ENCODE data around the gene MAT2A. TPM values are rescaled to one million over a fixed set of nuclear protein-coding genes. Genes with fewer than 3 reads are reported as not detected.

Gene MAT2A
- total and polyA plus RNA-seq, 9 of the 15 experiments (the other 6 are each of a cell fraction or from before 2014, with no cell fraction given), result 130 to 1,027 (median 240) TPM

DNA sequence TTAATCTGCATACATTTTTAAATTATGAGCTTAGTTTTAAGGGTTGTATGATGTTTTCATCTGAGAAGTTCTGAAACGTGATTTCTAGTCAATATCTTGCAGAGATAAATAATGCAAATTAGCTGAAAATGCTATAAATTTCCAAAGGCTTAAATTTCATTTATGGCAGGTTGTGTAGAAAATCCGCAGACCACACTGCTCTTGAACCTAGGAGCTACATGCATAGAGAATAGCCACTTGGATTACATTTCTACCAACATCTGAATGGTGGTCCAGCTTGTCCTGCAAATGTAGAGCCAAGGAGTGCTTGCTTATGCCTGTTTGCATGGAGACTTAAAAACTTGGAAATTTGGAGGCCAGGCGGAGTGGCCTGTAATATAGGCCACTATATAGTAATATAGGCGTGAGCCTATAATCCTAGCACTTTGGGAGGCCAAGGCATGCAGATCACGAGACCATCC, 6.8 kb downstream of the MAT2A start:
- POLR2A ChIA-PET, result interaction anchor here (0.6 to 24.3 kb wide), 20 partner anchors 10 to 443 kb away, joined by 3 to 1576 read pairs (median 4); partner anchors contain the start of genes C2orf68, CAPG, GGCX and SH2D6
- H3K79me2 ChIP-seq (ENCODE audit: control insufficient read depth, insufficient read depth, low read length), result peaks cover 26% of the 10 kb centered on the region
- peak; percentile 64 for ATAC-seq
- H3K4me1 ChIP-seq (replicated peaks in 1 of 2; ENCODE audit: control insufficient read depth in 2 of 2, insufficient read depth in 2 of 2, low read length in 2 of 2), result peaks cover 0 to 22% of the 10 kb centered on the region in 2 experiments; a peak in 3 of 5 replicates
- no TSS peak for BruUV-seq (replicated peaks)
- in situ Hi-C loops (cut with MboI), result no loop called here
- H3K4me3 ChIP-seq, result no peak overlapping the region
- CTCF ChIA-PET (ENCODE audit: low intra/inter-chr PET ratio), result interaction anchor here (0.6 kb wide), 1 partner anchor 29 kb away, joined by 3 read pairs; no protein-coding TSS in a partner anchor
- H3K9me3 ChIP-seq (replicated peaks; ENCODE audit: control insufficient read depth, insufficient read depth, low read depth, low read length), result no peaks in the 10 kb centered on the region
- no peak overlapping the region; the same call in 2 of the 3 replicates for H3K27ac ChIP-seq (ENCODE audit: extremely low read depth, low read depth, low read length)
- no peak for FAIRE-seq
- H3K36me3 ChIP-seq (ENCODE audit: control insufficient read depth, insufficient read depth, low read length), result peaks cover 72% of the 10 kb centered on the region
- peak in 2 of 4 experiments; percentile 30 to 61 for DNase-seq (ENCODE audit: extremely low read depth in 1 of 4, low spot score in 3 of 4)
- no peak overlapping the region for H3K9ac ChIP-seq (ENCODE audit: insufficient read depth in 1 of 2, low read depth in 2 of 2, low read length in 2 of 2)
- intact Hi-C loops (cut with micrococcal nuclease), result loop anchor here (1.0 kb wide), 1 partner anchor 126 kb away; no protein-coding TSS in a partner anchor
- no peak overlapping the region for H2AFZ ChIP-seq (ENCODE audit: low read depth, low read length)
- no peaks in the 10 kb centered on the region for H3K27me3 ChIP-seq (ENCODE audit: control insufficient read depth in 2 of 2, insufficient read depth in 2 of 2, low read length in 2 of 2)
- H3K9me1 ChIP-seq (ENCODE audit: control insufficient read depth, insufficient read depth, low read length), result peaks cover 3% of the 10 kb centered on the region
- H4K20me1 ChIP-seq (replicated peaks; ENCODE audit: control insufficient read depth, insufficient read depth, low read length), result peaks cover 29% of the 10 kb centered on the region
- no peak overlapping the region for H3K4me2 ChIP-seq (ENCODE audit: insufficient read depth, low read length)
- WGBS (ENCODE audit: insufficient coverage, low coverage, missing lambda C conversion rate), result 55% methylated on average over 5 of the region's 5 CpGs
- TF ChIP-seq BCOR (IDR thresholded peaks at IDR 0.05), result no peak
- TF ChIP-seq, protein P1, sequence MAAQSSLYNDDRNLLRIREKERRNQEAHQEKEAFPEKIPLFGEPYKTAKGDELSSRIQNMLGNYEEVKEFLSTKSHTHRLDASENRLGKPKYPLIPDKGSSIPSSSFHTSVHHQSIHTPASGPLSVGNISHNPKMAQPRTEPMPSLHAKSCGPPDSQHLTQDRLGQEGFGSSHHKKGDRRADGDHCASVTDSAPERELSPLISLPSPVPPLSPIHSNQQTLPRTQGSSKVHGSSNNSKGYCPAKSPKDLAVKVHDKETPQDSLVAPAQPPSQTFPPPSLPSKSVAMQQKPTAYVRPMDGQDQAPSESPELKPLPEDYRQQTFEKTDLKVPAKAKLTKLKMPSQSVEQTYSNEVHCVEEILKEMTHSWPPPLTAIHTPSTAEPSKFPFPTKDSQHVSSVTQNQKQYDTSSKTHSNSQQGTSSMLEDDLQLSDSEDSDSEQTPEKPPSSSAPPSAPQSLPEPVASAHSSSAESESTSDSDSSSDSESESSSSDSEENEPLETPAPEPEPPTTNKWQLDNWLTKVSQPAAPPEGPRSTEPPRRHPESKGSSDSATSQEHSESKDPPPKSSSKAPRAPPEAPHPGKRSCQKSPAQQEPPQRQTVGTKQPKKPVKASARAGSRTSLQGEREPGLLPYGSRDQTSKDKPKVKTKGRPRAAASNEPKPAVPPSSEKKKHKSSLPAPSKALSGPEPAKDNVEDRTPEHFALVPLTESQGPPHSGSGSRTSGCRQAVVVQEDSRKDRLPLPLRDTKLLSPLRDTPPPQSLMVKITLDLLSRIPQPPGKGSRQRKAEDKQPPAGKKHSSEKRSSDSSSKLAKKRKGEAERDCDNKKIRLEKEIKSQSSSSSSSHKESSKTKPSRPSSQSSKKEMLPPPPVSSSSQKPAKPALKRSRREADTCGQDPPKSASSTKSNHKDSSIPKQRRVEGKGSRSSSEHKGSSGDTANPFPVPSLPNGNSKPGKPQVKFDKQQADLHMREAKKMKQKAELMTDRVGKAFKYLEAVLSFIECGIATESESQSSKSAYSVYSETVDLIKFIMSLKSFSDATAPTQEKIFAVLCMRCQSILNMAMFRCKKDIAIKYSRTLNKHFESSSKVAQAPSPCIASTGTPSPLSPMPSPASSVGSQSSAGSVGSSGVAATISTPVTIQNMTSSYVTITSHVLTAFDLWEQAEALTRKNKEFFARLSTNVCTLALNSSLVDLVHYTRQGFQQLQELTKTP (IDR thresholded peaks at IDR 0.05; ENCODE audit: low read depth in 1 of 2, partially characterized antibody in 2 of 2), result peak in 1 of 2 experiments; percentile 21
- TF ChIP-seq, protein P2, sequence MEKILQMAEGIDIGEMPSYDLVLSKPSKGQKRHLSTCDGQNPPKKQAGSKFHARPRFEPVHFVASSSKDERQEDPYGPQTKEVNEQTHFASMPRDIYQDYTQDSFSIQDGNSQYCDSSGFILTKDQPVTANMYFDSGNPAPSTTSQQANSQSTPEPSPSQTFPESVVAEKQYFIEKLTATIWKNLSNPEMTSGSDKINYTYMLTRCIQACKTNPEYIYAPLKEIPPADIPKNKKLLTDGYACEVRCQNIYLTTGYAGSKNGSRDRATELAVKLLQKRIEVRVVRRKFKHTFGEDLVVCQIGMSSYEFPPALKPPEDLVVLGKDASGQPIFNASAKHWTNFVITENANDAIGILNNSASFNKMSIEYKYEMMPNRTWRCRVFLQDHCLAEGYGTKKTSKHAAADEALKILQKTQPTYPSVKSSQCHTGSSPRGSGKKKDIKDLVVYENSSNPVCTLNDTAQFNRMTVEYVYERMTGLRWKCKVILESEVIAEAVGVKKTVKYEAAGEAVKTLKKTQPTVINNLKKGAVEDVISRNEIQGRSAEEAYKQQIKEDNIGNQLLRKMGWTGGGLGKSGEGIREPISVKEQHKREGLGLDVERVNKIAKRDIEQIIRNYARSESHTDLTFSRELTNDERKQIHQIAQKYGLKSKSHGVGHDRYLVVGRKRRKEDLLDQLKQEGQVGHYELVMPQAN (IDR thresholded peaks at IDR 0.05; ENCODE audit: borderline replicate concordance), result peak; percentile 13; the same call in 1 of the 2 replicates
- TF ChIP-seq ATF6 (CRISPR knock-in tag; IDR thresholded peaks at IDR 0.05), result no peak
- no peak for TF ChIP-seq SAFB (IDR thresholded peaks at IDR 0.05; ENCODE audit: borderline replicate concordance, low read depth, low read length)
- TF ChIP-seq ZNF121 (CRISPR knock-in tag; conservative IDR thresholded peaks at IDR 0.05), result no peak
- no peak for TF ChIP-seq FOSL1 (tag; conservative IDR thresholded peaks at IDR 0.05)
- peak; percentile 61; the same call in 1 of the 2 replicates for TF ChIP-seq POLR2H (tag; IDR thresholded peaks at IDR 0.05; ENCODE audit: low read depth)
- no peak for TF ChIP-seq MYBL2 (IDR thresholded peaks at IDR 0.05; ENCODE audit: low read depth)
- no peak for TF ChIP-seq MYBL2 (CRISPR knock-in tag; IDR thresholded peaks at IDR 0.05; ENCODE audit: borderline replicate concordance)
- TF ChIP-seq PURB (CRISPR knock-in tag; IDR thresholded peaks at IDR 0.05; ENCODE audit: low read depth), result no peak
- TF ChIP-seq DACH1 (IDR thresholded peaks at IDR 0.05; ENCODE audit: partially characterized antibody), result no peak
- peak; percentile 37; the same call in 1 of the 2 replicates for TF ChIP-seq ZNF41 (CRISPR knock-in tag; conservative IDR thresholded peaks at IDR 0.05)

Measured in K562 (cell line).